Lower leg skin (tissue), 4 donors: ENCODE results near the gene OLFML2B. TPM values are rescaled to one million over a fixed set of nuclear protein-coding genes. Genes with fewer than 3 reads are reported as not detected.

Experiments used
- DNase-seq, 2 donors: peaks; one replicate each; pipeline ENCODE4 v3.0.0-alpha.2; 2019; ENCODE audit warnings: low spot score in 2 of 2
- H3K4me3 ChIP-seq: fragments of 200-600 bp; sonication (generic); 2 replicates; pipeline ENCODE4 v1.5.1; 2017; ENCODE audit warnings: mild to moderate bottlenecking, low read depth; ENCODE audit not compliant: poor library complexity, severe bottlenecking
- POLR2A ChIP-seq, 2 donors: fragments of 450-650 bp; IDR thresholded peaks; one replicate each; pipeline ENCODE4 v1.6.1; 2016 to 2017; ENCODE audit warnings: antibody characterized with exemption in 2 of 2, mild to moderate bottlenecking in 1 of 2, moderate library complexity in 1 of 2
- WGBS, 2 donors: methylation state at CpG; one replicate each; pipeline ENCODE4 v1.1.5; 2018; 5-methylcytosine and 5-hydroxymethylcytosine counted together
- intact Hi-C: fragments of 100-400 bp; cut with DNase I; formaldehyde crosslinking; loops from one replicate; pipeline ENCODE4 v1.15.0; 2023; ENCODE audit warnings: low total_unique reads
- total RNA-seq, 4 donors: library from RNA; depleted of rRNA; stranded (reverse); fragments of >200 nt; gene quantifications; one replicate each; pipeline ENCODE4 v1.1.0, GENCODE V29; 2016
- TF ChIP-seq, protein P1 (sequence below), 3 donors: fragments of 450-650 bp; IDR thresholded peaks; one replicate each; pipeline ENCODE4 v1.5.1; 2016; ENCODE audit warnings: antibody characterized with exemption in 3 of 3, mild to moderate bottlenecking in 3 of 3, moderate library complexity in 2 of 3

The OLFML2B gene
- total RNA-seq, 4 donors from 2014 or later: 2.0 to 6.1 (median 3.1) TPM

GRCh38 chr1:161981126-161981525 is 42.5 kb downstream of the OLFML2B start:
- intact Hi-C loops: no loop called here
- TF ChIP-seq, protein P1, sequence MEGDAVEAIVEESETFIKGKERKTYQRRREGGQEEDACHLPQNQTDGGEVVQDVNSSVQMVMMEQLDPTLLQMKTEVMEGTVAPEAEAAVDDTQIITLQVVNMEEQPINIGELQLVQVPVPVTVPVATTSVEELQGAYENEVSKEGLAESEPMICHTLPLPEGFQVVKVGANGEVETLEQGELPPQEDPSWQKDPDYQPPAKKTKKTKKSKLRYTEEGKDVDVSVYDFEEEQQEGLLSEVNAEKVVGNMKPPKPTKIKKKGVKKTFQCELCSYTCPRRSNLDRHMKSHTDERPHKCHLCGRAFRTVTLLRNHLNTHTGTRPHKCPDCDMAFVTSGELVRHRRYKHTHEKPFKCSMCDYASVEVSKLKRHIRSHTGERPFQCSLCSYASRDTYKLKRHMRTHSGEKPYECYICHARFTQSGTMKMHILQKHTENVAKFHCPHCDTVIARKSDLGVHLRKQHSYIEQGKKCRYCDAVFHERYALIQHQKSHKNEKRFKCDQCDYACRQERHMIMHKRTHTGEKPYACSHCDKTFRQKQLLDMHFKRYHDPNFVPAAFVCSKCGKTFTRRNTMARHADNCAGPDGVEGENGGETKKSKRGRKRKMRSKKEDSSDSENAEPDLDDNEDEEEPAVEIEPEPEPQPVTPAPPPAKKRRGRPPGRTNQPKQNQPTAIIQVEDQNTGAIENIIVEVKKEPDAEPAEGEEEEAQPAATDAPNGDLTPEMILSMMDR (IDR thresholded peaks at IDR 0.05): no peak
- TF ChIP-seq POLR2A (IDR thresholded peaks at IDR 0.05): no peak
- DNase-seq: peak in 1 of 2 donors; percentile 74
- WGBS, 2 donors: 82 to 85% methylated on average over 8 of the region's 8 CpGs
- no peak overlapping the region for H3K4me3 ChIP-seq

GRCh38 chr1:161978011-161978790 is 45.5 kb downstream of the OLFML2B start:
- no peak overlapping the region for H3K4me3 ChIP-seq
- TF ChIP-seq, protein P1 (IDR thresholded peaks at IDR 0.05): no peak
- no peak for TF ChIP-seq POLR2A (IDR thresholded peaks at IDR 0.05)
- no peak for DNase-seq
- intact Hi-C loops: no loop called here
- WGBS, 2 donors: 63 to 69% methylated on average over 31 of the region's 31 CpGs

- no peak for TF ChIP-seq POLR2A (IDR thresholded peaks at IDR 0.05)
- TF ChIP-seq, protein P1 (IDR thresholded peaks at IDR 0.05): no peak
- 36 to 48% methylated on average over 8 to 9 of the region's 9 CpGs for WGBS, 2 donors
- DNase-seq: no peak
- intact Hi-C loops: no loop called here
- H3K4me3 ChIP-seq: no peak overlapping the region
Measured at GRCh38 chr1:161973924-161974845, 49.5 kb downstream of the OLFML2B start.

GRCh38 chr1:161972828-161973227 is 50.8 kb downstream of the OLFML2B start:
- intact Hi-C loops: no loop called here
- TF ChIP-seq POLR2A (IDR thresholded peaks at IDR 0.05): no peak
- TF ChIP-seq, protein P1 (IDR thresholded peaks at IDR 0.05): no peak
- no peak for DNase-seq
- H3K4me3 ChIP-seq: no peak overlapping the region
- WGBS, 2 donors: 86 to 87% methylated on average over 9 of the region's 9 CpGs

DNA sequence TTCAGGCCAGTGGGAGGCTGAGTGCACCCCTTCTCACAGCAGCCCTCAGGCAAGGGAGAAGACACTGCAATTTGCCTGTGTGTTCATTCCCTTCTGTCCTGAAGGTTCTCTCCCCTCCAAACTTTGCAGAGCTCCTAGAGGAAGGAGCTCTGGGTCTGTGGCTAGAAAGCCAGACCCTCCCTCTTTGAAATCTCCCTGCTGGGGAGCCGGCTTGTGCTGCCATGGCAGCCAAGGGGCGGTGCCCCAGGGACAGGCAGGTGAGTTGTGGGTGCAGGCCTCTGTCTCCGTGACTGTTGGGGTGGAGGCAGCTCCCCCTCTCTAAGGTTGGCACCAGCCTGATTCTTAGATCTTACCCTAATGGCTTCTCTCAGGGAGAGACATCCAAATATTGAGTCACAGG is 53.0 kb downstream of the OLFML2B start:
- 42 to 60% methylated on average over 3 of the region's 3 CpGs for WGBS, 2 donors
- no peak overlapping the region for H3K4me3 ChIP-seq
- TF ChIP-seq, protein P1 (IDR thresholded peaks at IDR 0.05): no peak
- no peak for DNase-seq
- intact Hi-C loops: no loop called here
